ENCODE data around the gene MARCKSL1. TPM values are rescaled to one million over a fixed set of nuclear protein-coding genes. Genes with fewer than 3 reads are reported as not detected.

MARCKSL1 gene
- total RNA-seq, 2 donors from 2014 or later = 144 to 243 TPM

DNA sequence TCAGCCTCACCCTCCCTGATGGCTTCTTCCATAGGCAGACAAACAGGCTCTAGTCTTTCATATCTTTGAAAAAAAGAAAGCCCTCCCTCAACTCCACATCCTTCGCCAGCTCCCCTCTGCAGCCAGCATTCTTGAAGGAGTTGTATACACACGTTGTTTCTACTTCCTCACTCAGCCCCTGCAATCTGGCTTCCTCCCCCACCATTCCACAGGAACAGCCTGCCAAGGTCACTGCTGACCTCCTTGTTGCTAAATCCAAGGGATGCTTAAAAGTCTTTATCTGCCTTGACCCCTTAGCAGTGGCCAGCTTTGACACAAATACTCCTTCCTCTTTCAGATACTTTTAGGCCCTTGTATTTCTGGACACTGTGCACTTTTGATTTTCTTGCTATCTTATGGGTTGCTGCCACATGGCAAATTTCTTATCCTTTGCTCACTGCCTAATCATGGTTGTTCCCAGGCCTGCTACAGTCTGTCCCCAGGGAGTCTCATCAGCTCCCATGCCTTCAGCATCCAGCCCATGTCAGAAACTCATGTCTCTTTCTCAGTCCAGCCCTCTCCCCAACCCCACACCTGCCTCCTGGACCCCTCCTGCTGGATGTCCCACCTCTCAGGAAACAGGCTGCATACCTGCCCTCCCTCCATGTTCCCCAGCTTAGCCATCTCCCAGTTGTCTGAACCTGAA is 18.0 kb upstream of the MARCKSL1 start:
- no peak for TF ChIP-seq POLR2AphosphoS5 (IDR thresholded peaks at IDR 0.05)
- TF ChIP-seq, protein P1, sequence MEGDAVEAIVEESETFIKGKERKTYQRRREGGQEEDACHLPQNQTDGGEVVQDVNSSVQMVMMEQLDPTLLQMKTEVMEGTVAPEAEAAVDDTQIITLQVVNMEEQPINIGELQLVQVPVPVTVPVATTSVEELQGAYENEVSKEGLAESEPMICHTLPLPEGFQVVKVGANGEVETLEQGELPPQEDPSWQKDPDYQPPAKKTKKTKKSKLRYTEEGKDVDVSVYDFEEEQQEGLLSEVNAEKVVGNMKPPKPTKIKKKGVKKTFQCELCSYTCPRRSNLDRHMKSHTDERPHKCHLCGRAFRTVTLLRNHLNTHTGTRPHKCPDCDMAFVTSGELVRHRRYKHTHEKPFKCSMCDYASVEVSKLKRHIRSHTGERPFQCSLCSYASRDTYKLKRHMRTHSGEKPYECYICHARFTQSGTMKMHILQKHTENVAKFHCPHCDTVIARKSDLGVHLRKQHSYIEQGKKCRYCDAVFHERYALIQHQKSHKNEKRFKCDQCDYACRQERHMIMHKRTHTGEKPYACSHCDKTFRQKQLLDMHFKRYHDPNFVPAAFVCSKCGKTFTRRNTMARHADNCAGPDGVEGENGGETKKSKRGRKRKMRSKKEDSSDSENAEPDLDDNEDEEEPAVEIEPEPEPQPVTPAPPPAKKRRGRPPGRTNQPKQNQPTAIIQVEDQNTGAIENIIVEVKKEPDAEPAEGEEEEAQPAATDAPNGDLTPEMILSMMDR (IDR thresholded peaks at IDR 0.05) = no peak
- no peak for TF ChIP-seq POLR2A (IDR thresholded peaks at IDR 0.05)
- Histone ChIP-seq H3K27ac (peak overlapping the region; percentile 27 to 45), H3K4me3 (no peak overlapping the region), H3K27me3 (replicated peaks; ENCODE audit: insufficient read depth) (no peaks in the 10 kb centered on the region), H3K9me3 (no peaks in the 10 kb centered on the region), H3K36me3 (no peaks in the 10 kb centered on the region), H3K4me1 (replicated peaks) (no peaks in the 10 kb centered on the region)
- DNase-seq (ENCODE audit: low spot score) = no peak
- intact Hi-C loops (cut with DNase I) = loop anchor here (5.0 kb wide), 1 partner anchor 112 kb away; no protein-coding TSS in a partner anchor
- WGBS = 37% methylated on average over 2 of the region's 2 CpGs

DNA sequence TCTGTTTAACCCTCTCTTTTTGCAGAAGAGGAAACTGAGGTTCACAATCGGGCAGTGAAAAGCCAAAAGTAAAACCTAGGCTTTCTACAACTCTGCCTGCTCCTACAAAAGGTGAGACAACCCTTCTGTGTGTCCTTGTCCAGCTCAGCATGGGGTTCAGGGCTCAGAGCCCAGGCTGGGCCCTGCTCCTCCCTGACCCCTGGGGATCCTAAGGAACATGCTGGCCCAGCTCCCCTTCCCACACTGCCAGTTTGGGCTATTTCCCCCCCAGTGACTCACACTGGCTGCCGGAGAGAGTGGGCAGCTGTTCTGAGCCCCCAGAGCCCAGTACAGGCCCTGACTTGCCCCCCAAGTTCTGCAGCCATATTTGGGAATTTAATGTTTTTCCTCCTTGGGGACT is 17.4 kb upstream of the MARCKSL1 start:
- Histone ChIP-seq H3K27me3 (replicated peaks; ENCODE audit: insufficient read depth) (no peaks in the 10 kb centered on the region), H3K4me1 (replicated peaks) (no peaks in the 10 kb centered on the region), H3K9me3 (no peaks in the 10 kb centered on the region), H3K27ac (peak overlapping the region; percentile 15 to 45), H3K4me3 (no peak overlapping the region), H3K36me3 (no peaks in the 10 kb centered on the region)
- DNase-seq (ENCODE audit: low spot score) = no peak
- TF ChIP-seq POLR2A (IDR thresholded peaks at IDR 0.05) (no peak), POLR2AphosphoS5 (IDR thresholded peaks at IDR 0.05) (no peak)
- TF ChIP-seq, protein P1 (IDR thresholded peaks at IDR 0.05) = no peak
- intact Hi-C loops (cut with DNase I) = loop anchor here (5.0 kb wide), 1 partner anchor 111 kb away; no protein-coding TSS in a partner anchor
- 36% methylated on average over 2 of the region's 2 CpGs for WGBS

DNA sequence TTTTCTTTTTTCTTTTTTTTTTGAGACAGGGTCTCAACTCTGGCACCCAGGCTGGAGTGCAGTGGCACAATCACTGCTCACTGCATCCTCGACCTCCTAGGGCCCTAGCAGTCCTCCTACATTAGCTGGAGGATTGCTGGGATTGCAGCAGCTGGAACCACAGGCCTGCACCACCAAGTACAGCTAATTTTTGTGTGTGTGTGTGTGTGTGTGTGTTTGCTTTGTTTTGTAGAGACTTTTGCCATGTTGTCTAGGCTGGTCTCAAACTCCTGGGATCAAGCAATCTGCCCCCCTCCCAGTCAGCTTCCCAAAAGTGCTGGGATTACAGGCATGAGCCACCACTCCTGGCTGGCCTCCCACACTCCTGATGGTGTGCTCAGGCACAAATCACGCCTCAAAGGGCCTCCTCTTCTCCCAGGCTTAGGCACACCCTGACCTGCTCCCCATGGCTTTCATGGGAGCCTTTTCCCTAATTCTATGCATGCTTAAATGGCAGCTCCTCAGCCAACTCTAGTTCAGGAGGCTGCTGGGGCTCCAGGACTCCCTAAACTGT is 16.9 kb upstream of the MARCKSL1 start:
- no peak for DNase-seq (ENCODE audit: low spot score)
- Histone ChIP-seq H3K4me3 (no peak overlapping the region), H3K4me1 (replicated peaks) (no peaks in the 10 kb centered on the region), H3K27me3 (replicated peaks; ENCODE audit: insufficient read depth) (no peaks in the 10 kb centered on the region), H3K36me3 (no peaks in the 10 kb centered on the region), H3K9me3 (no peaks in the 10 kb centered on the region), H3K27ac (peak overlapping the region; percentile 15 to 45)
- WGBS = 75% methylated on average over 2 of the region's 2 CpGs
- intact Hi-C loops (cut with DNase I) = loop anchor here (5.0 kb wide), 1 partner anchor 111 kb away; no protein-coding TSS in a partner anchor
- no peak for TF ChIP-seq POLR2A (IDR thresholded peaks at IDR 0.05)
- TF ChIP-seq, protein P1 (IDR thresholded peaks at IDR 0.05) = no peak
- no peak for TF ChIP-seq POLR2AphosphoS5 (IDR thresholded peaks at IDR 0.05)

DNA sequence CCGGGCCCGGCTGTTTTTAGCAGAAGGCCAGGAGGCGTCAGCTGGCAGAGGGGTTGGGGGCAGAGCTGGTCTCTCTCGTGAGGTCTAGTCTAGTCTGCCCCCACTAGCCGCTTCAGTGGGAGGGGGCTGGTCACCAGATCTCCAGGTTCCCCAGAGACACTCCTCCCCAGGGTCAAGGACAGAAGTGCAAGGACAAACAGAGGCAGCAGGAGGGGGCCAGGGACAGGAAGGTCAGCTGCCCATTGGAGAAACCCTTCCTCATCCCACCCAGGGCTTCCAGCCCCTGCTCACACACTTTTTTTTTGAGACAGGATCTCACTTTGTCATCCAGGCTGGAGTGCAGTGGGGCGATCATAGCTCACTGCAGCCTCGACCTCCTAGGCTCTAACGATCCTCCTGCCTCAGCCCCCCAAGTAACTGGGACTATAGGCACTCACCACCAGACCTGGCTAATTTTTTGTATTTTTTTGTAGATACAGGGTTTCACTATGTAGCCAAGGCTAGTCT is 16.3 kb upstream of the MARCKSL1 start:
- intact Hi-C loops (cut with DNase I) = loop anchor here (5.0 kb wide), 1 partner anchor 110 kb away; no protein-coding TSS in a partner anchor
- no peaks in the 10 kb centered on the region for H3K9me3 ChIP-seq
- no peaks in the 10 kb centered on the region for H3K27me3 ChIP-seq (replicated peaks; ENCODE audit: insufficient read depth)
- H3K4me3 ChIP-seq = peak overlapping the region; percentile 74 to 75
- DNase-seq (ENCODE audit: low spot score) = no peak
- 43% methylated on average over 6 of the region's 8 CpGs for WGBS
- H3K27ac ChIP-seq = peak overlapping the region; percentile 93
- H3K36me3 ChIP-seq = no peaks in the 10 kb centered on the region
- TF ChIP-seq POLR2A (IDR thresholded peaks at IDR 0.05) = no peak
- no peak for TF ChIP-seq POLR2AphosphoS5 (IDR thresholded peaks at IDR 0.05)
- TF ChIP-seq, protein P1 (IDR thresholded peaks at IDR 0.05) = no peak
- H3K4me1 ChIP-seq (replicated peaks) = no peaks in the 10 kb centered on the region
